Measurements from ENCODE around the gene RIPK4.

RIPK4 gene

DNA sequence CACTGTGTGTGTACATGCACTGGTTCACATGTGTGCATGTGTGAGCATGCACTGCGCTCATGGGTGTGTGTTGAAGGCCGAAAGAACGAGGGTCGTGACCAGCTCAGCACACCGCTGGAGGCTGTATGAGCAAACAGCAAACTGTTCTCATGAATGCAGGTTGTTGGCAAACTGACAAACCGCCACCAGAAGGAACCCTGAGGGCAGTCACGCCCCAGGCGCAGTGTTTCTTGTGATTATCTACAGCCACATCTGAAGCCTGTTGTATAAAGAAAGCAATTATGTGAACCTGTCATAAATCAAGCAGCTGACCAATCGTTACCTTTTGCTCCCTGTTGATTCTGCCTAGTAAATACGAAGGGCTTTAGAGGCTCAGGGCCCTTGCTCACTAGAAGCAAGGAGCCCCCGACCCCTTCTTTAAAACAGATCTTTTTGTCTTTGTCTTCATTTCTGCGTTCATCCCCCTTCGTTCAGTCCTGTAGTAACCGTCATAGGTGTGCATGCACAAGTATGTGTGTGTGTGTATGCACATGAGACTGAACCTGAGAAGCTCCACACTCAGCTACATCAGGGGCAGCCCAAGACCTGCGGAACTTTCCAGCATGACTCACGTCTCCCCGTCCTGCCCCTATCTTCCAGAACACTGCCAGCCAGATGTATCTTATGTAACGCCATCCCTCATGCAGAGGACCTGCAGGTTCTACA lies 16.8 kb upstream of the RIPK4 start:
- H3K4me3 ChIP-seq (ENCODE audit: low read depth, low read length) = no peak overlapping the region
- no peak for DNase-seq (ENCODE audit: low read depth)

GRCh38 chr21:41781050-41781410 lies 14.2 kb upstream of the RIPK4 start:
- TF ChIP-seq, protein P1, sequence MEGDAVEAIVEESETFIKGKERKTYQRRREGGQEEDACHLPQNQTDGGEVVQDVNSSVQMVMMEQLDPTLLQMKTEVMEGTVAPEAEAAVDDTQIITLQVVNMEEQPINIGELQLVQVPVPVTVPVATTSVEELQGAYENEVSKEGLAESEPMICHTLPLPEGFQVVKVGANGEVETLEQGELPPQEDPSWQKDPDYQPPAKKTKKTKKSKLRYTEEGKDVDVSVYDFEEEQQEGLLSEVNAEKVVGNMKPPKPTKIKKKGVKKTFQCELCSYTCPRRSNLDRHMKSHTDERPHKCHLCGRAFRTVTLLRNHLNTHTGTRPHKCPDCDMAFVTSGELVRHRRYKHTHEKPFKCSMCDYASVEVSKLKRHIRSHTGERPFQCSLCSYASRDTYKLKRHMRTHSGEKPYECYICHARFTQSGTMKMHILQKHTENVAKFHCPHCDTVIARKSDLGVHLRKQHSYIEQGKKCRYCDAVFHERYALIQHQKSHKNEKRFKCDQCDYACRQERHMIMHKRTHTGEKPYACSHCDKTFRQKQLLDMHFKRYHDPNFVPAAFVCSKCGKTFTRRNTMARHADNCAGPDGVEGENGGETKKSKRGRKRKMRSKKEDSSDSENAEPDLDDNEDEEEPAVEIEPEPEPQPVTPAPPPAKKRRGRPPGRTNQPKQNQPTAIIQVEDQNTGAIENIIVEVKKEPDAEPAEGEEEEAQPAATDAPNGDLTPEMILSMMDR (IDR thresholded peaks at IDR 0.05; ENCODE audit: insufficient read depth, low read depth, low read length, missing control alignments) = no peak
- no peak for DNase-seq (ENCODE audit: low read depth)
- H3K4me3 ChIP-seq (ENCODE audit: low read depth, low read length) = no peak overlapping the region

More for the DNA sequence above, 16.8 kb upstream of the RIPK4 start:
- TF ChIP-seq, protein P1 (IDR thresholded peaks at IDR 0.05; ENCODE audit: insufficient read depth, low read depth, low read length, missing control alignments) = no peak

- no peak overlapping the region for H3K4me3 ChIP-seq (ENCODE audit: low read depth, low read length)
- DNase-seq (ENCODE audit: low read depth) = no peak
- TF ChIP-seq, protein P1 (IDR thresholded peaks at IDR 0.05; ENCODE audit: insufficient read depth, low read depth, low read length, missing control alignments) = no peak
Measured at GRCh38 chr21:41780337-41781049, 13.6 kb upstream of the RIPK4 start.

DNA sequence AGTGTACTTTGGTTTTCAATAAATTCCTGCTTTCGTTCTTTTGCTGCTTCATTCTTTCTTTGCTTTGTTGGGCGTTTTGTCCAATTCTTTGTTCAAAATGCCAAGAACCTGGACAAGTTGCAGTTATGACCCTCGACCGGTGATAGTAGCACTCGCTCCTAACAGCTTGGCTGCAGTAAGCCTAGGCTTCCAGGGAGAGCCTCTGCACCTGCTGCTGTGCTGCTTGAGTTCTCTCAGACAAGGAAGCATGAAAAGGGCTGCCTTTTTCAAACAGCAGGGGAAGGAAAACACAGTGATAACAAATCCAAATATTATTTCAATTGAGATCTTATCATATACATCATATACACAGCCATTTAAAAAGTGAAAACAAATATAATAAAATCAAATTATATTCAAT lies 12.8 kb upstream of the RIPK4 start:
- DNase-seq (ENCODE audit: low read depth) = no peak
- TF ChIP-seq, protein P1 (IDR thresholded peaks at IDR 0.05; ENCODE audit: insufficient read depth, low read depth, low read length, missing control alignments) = no peak
- H3K4me3 ChIP-seq (ENCODE audit: low read depth, low read length) = no peak overlapping the region

DNA sequence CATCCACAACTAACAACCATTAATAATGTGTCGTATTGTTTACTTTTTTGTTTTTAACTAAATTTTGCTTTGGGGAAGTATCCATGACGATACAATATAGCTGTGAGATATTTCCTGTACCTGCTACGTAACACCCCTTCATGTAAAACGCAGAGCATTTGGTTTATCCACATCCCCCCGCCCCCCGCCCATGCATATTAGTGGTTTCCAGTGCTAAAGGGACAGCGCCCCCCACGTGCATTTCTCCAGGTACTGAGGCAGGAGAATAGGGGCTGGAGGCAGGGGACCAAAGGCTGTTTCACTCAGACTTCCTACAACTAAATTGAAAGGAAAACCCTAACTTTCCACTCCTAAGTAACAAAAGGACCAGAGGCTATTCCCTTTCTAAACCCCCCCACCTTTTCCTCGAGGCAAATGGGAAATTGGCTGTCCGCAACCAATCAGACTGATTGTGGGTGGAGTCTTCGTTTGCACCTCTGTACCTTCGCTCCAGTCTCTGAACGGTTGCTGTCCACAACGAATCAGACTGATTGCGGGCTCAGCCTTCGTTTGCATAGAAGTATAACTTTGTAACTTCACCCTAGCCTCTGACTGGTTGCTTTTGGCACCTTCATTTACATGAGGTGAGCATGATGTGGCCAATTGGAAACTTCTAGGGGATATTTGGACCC lies 12.2 kb upstream of the RIPK4 start:
- no peak for DNase-seq (ENCODE audit: low read depth)
- H3K4me3 ChIP-seq (ENCODE audit: low read depth, low read length) = no peak overlapping the region
- TF ChIP-seq, protein P1 (IDR thresholded peaks at IDR 0.05; ENCODE audit: insufficient read depth, low read depth, low read length, missing control alignments) = no peak

DNA sequence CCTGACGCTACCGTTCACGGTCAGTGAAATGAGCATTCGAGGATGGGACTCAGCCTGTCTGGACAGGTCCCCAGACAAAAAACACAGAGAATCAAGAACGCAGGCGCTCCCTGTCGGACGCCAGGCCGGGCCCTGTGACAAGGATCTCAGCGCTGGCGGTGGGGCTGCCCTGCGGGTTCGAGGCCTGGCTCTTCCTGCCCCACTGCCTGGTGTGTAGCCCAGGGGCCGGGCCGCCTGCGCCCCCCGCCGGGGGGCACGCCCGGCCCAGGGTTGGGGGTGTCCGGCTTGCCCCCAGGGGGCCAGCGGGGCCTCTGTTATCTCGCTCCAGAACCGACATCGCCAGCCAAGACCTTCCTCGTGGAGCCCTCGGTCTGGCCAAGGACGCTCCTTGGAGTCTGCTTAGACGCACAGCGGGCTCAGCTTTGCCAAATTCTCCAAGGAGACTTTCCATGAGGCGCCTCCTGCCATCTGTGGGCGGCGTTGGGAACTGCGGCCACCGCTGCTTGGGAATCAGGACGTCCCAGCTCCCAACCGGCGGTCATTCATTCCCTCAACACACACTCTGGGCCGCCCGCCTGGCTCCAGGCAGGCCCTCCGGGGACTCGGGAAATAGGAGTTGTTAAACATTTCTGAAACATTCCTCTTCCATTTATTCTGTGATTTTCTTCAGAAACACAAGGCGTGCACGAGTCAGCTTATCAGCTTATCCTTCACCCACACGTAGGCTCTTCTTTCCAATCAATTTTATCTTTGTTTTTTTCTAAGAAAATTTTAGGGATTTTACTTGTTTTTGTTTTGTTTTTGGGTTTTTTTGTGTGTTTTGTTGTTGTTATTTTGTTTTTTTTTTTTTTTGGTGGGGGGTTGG lies 11.3 kb upstream of the RIPK4 start:
- peak; percentile 23 for DNase-seq (ENCODE audit: low read depth)
- TF ChIP-seq, protein P1 (IDR thresholded peaks at IDR 0.05; ENCODE audit: insufficient read depth, low read depth, low read length, missing control alignments) = peak; percentile 39

More for the DNA sequence above, 11.3 kb upstream of the RIPK4 start:
- no peak overlapping the region for H3K4me3 ChIP-seq (ENCODE audit: low read depth, low read length)

Data from GM12865 (cell line).